Activated CD4-positive, alpha-beta memory T cell treated with anti-CD3 and anti-CD28 coated beads for 36 hours (primary cell): Measurements from ENCODE around the gene TRMT10A. TPM values are rescaled to one million over a fixed set of nuclear protein-coding genes. Genes with fewer than 3 reads are reported as not detected.

Experiments used
- total RNA-seq, 2 experiments: library from RNA; stranded (reverse); gene quantifications; one replicate each; pipeline ENCODE4 v1.2.3, GENCODE V29; 2021

TRMT10A gene
- total RNA-seq, 2 experiments from 2014 or later, result 5.6 to 8.9 TPM

Other genes starting within 250 kb of the TRMT10A start
- gene ADH1B, start 242.6 kb downstream of the TRMT10A start, total RNA-seq, result not detected
- gene ADH1C, start 211.3 kb downstream of the TRMT10A start, total RNA-seq, result not detected
- gene ADH7, start 128.7 kb downstream of the TRMT10A start, total RNA-seq, result not detected
- not detected for gene C4orf17, start 53.0 kb downstream of the TRMT10A start, total RNA-seq
- not detected for gene MTTP, start 10.8 kb upstream of the TRMT10A start, total RNA-seq
- gene C4orf54, start 93.8 kb upstream of the TRMT10A start, total RNA-seq, result not detected